ENCODE measurements around the gene NOL12.
A peak's percentile ranks its signal among the peaks of the same experiment; 100 is the strongest.
"Not testable (repeated sequence)": the region's sequence is repeated elsewhere in the genome, so short reads cannot be mapped to it uniquely, and the experiment has no call there.

The NOL12 gene

DNA sequence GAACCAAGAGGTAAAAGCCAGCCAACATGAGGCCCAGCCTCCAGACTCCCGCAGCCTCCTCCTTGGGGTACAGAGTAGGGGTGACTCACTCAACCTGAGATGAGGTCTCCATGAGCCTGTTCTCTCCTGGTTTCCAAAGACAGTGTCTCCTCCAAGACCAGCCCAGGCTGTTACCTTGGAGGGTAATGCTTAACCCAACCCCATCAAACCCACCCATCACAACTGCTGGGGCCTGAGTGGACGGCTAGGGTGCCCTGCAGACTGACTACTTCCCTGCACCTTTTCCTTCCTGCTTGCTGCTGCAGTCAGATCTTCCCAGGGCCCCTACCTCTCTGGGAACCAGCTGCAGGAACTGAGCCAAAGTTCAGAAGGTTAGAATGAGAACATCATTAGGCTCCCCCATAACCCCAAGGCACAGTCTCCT, 5.1 kb upstream of the NOL12 start:
- DNase-seq = no peak

DNA sequence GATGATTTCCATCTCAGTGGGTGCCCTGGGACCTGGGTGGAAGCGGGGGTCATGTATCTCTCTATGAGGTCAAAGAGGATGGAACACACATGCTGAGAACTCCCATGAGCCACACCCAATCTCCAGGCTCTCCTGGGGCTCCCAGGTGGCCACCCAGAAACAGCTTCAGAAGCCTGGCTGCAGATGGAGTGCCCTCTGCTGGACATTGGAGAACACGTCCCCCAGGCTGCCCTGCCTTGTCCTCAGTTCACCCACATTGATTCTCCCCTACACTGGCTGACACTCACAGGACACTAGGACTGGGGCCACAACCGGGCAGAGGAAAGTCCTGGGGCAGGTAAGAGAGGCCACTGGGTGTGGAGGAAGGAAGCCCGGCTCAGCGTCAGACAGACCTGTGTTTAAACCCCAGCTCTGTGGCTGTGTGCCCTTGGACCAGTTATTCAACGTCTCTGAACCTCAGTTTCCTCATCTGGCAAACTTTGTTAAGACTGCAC, 4.5 kb upstream of the NOL12 start:
- DNase-seq = peak; percentile 78

DNA sequence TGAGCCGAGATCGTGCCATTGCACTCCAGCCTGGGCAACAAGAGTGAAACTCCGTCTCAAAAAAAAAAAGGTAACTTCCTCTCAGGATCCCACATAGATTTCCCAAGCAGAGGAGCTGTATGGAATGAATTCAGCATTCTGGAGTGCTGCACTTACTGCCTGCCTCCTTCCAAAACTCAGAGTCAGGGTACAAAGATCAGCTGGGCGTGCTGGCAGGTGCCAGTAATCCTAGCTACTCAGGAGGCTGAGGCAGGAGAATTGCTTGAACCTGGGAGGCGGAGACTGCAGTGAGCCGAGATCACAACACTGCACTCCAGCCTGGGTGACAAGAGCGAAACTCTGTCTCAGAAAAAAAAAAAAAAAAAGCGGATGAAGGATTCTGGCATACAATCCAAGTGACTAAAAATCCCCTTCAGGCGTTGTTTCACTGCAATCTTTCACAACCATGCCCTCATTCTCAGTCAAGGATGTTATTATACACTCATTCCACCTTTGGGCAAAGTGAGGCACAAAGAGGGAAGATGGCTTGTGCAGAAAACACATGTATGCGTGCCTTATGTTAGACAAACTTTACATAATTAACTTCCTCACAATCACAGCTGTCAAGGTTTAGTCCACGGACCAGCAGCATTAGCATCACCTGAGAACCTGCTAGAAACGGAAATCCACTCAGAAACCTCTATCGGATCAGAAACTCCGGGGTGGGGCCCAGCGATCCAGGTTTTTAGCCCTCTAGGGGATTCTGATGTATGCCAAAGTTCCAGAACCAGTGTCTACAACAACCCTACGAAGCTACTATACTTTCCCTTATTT, 1.1 kb upstream of the NOL12 start:
- DNase-seq = no peak

DNA sequence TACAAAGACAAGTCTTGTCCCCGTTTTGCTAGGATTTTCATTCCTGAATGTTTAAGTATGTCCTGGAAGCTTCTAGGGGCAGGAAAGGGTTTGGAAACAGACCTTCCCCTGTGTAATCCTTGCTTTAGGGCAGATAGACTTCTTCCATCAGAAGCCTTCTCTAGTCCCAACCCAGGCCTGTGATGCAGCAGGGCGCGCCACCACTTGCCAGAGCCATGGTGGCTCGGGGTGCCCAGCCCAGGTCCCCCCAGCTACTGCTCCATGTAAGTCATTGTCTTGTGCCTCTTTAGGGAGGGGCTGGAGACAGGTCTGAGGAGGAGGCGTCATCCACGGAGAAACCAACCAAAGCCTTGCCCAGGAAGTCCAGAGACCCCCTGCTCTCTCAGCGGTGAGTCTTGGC, 4.3 kb downstream of the NOL12 start:
- no peak for DNase-seq

DNA sequence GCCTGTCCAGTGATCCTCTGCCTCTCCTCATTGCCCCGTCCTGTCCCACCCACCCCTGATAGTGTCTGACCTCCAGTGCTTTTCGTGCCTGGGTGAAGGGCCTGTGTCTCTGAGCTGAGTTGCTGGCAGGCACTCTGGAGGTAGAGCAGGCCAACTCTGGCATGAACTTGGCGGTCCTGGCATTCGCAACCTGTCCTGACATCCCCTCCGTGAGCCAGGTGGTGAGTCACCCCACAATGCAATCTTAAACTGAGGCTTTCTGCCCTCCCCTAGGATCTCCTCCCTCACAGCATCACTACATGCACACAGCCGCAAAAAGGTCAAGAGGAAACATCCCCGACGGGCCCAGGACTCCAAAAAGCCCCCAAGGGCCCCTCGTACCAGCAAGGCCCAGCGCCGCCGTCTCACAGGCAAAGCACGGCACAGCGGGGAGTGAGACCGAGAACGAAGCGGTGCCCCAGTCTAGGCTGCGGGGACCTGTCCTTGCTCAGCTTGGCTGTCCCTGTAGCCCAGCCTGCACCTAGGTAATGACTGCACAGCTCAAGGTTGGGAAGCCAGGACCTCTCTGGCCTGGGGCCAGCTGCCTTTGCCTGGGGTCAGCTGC, 4.9 kb downstream of the NOL12 start:
- no peak for DNase-seq

DNA sequence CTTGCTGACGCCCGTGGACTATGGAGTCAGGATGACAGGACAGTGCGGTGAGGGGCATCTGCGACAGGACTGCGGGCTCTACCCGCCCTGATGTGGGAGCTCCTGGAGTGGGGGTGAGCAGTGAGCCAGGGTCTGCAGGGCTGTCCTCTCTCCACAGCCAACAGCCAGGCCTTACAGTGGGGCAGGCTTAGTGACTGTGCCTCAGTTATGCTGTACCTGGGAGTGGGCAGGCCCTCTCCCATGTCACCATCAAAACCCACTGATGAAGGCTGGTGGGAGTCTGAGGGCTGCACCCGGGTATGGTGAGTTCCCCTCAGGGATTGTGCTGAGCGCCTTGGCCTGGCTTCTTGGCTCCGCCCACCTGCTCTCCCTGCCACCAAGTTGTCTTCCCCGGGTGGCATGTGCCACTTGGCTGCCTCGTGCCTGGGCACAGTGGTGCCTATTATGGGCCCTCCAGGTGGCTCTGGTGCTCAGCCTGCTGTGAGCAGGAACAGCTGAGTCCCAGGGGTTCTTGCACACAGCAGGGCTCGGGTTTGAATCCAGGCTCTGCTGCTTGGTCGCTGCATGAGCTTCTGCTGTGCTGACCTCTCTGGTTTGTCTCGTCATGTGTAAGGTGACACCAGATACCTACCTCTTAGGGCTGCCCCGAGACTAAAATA, 6.6 kb downstream of the NOL12 start:
- DNase-seq = no peak

DNA sequence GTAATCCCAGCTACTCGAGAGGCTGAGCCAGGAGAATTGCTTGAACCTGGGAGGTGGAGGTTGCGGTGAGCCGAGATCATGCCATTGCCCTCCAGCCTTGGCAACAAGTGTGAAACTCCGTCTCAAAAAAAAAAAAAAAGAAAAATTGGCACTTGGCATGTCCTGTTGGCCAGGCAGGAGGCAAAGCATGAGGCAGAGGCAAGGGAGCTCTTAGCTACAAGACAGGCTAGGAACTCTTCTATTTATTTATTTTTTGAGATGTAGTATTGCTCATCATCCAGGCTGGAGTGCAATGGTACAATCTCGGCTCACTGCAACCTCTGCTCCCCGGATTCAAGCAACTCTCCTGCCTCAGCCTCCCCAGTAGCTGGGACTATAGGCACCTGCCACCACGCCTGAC, 8.0 kb downstream of the NOL12 start:
- not testable (repeated sequence) for DNase-seq

DNA sequence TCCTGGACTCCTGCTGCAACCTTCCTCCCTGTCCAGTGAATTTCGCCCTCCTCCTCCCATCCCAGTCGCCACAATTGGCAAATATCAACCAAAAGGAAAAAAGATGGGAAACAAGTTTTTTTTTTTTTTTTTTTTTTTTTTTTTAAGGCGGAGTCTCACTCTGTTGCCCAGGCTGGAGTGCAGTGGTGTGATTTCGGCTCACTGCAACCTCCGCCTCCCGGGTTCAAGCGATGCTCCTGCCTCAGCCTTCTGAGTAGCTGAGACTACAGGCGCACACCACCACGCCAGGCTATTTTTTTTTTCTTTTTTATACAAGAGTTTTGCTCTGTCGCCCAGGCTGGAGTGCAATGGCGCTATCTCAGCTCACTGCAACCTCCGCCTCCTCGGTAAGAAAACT, 10.1 kb downstream of the NOL12 start:
- DNase-seq = not testable (repeated sequence)

DNA sequence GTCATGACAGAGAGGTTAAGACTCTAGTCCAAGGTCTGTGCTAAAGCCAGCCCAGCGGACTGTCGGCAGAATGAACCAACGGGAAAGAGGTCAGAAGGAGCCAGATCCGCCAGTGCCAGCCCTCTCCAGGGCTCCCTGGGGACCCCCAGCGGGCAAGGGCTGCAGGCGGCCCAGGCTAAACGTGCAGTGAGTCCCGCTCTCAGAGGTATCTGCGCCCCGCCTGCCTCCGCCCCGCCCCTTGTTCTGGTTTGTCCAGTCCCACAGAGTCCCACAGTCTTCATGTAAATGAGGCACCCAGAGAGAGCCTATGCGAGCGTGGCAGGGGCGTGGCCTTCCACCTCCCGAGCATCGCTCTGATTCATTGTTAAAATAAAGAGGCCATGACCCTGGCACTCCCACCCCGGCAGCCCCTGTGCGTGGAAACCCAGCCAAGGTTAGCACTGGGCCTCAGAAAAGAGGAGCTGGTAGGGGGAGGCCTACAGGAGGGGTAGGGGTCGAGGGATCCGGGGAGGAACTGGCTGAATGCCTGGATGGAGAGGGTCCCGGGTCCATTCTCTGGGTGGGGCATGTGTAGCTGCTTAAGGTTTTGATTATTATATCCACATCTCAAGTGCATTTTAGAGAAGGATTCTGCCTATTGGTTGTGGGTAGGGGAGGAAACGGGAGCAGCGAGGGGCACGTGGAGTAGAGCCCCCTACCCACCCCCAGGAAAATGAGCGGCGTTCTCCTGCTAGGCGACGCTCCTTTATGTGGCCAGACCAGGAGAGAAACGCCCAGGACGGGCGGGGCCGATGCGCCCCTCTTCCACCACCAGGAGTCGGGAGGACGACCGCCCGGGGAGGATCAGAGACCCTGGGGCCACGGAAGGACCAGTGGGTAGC, 10.8 kb downstream of the NOL12 start, which contains the start of gene TRIOBP:
Gene TRIOBP, plus strand, starts transcription at position 392 of the 881 bp plus-strand sequence. CDS start 4,318 bp downstream, outside the sequence.
- peak; percentile 90 for DNase-seq

DNA sequence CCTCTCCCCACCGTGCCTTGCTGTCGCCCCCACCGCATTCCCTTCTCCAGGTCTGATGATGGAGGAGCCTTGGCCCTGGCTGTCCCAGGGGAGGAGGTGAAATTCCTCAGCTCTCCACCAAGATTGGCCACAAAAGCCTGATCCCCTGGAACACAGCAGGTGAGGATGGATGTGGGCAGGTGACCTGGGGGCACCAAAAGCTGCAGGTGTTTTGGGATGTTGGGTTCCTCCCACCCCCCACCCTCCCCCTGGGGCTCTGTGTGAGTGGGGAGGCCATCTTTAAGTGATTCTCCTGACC, 11.3 kb downstream of the NOL12 start:
- no peak for DNase-seq

DNA sequence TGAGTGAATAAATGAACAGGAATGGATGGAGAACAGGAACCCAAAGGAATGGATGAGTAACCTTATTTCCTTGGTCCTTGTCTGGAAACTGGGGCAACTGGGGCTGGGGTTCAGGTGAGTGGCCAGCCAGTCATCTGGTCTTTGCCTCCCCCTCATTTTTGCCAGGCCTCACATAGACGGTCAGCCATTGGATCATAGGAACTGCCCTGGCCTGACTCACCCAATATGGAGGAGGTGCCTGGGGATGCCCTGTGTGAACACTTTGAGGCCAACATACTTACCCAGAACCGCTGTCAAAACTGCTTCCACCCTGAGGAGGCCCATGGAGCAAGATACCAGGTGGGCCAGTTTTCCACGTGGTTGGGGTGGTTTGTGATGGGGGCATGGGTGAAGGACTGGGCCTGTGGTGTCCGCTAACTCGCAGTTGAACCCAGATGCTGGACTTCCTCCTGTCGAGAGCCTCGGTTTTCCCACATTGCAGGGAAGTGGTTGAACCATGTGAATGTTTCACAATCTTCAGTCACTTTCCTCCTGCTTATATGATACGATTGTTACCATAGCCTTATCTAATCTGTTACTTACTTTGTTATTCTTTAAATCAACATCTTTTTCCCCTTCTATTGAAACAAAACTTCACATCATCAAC, 15.1 kb downstream of the NOL12 start:
- peak; percentile 73 for DNase-seq

DNA sequence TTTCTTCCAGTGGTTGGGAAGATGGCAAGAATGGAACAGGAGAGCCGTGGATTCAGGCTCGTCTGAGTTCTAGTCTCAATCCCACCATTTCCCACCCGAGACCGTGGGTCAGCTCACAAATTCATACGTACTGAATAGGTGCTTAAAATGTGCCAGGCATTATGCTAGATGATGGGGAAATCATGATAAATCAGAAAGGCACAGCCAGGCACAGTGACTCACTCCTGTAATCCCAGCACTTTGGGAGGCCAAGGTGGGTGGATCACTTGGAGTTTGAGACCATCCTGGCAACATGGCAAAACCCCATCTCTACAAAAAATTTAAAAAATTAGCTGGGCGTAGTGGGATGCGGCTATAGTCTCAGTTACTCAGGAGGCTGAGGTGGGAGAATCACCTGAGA, 17.8 kb downstream of the NOL12 start:
- DNase-seq = no peak

DNA sequence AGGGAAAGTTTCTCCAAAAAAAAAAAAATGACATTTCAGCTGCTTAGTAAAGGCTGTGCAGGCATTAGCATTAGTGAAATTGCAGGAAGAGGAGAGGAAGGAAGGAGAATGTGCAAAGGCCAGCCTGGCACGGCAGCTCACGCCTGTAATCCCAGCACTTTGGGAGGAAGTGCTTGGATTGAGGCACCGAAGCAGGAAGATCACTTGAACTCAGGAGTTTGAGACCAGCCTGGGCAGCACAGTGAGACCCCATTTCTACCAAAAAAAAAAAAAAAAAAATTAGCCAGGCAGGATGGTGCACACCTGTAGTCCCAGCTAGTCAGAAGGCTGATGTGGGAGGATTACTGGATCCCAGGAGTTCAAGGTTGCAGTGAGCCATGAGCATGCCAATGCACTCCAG, 18.5 kb downstream of the NOL12 start:
- no peak for DNase-seq

DNA sequence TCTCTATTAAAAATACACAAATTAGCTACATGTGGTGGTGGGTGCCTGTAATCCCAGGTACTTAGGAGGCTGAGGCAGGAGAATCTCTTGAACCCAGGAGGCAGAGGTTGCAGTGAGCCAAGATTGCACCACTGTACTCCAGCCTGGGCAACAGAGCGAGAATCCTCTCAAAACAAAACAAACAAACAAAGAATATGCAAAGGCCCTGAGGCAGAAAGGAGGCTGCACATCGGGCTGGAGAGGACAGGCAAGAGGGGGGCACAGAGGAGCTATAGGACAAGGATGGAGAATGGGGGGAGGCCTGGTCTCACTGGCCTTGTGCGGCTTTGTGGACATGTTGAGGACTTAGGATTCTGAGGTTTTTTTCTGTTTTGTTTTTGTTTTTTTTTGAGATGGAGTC, 19.1 kb downstream of the NOL12 start:
- DNase-seq = no peak

DNA sequence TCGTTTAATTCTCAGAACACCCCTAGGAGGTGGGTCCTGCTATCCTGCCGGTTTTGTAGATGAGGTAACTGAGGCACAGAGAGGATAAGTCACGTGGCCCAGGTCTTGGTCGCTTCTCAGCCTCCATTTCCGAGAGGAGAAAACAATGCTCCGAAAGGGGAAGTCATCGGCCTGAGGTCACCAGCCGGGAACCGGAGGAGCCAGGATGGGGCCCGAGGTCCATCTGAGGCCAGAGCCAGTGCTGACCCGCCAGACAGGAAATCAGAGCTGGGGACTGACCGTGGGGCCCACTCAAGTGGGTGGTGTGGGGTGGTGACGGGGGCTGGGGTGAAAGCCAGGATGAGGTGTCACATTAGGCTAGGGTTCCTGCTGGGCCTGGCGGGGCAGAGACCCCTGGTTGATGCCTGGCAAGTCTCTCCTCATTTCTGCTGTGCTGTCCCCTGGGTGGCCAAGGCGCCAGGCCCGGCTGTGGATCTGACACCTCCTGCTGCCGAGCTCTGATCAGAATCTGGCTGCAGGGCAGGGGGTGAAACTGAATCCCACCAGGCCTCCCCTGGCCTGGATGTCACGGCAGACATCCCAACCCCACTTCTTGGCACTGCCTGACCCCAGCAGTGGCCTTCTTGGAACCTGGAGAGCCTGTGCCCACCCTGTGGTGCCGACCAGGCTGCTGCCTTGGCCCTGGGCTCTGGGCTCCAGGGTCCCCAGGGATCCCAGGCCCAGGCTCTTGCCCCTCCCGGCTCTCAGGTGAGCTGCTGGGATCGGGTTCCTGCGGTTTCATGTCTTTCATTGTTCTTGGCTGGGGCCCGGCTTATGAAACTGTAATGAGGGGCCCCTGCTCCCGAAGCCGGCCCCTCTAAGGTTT, 22.7 kb downstream of the NOL12 start:
- peak; percentile 65 for DNase-seq

DNA sequence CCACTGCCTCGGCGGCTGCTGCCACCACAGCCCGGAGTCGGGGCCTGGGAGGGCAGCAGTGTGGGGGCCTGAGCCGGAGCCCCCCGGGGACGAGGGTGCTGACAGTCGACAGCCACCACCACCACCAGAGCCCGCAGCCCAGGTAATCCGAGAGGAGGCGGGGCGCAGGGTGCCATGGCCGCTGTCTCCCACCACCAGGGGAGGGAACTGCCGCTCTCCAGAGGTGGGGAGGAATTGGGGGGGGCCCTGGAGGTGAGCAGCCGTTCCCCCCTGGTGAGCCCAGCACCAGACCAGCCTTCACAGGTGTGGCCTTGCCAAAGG, 23.3 kb downstream of the NOL12 start:
- DNase-seq = no peak

DNA sequence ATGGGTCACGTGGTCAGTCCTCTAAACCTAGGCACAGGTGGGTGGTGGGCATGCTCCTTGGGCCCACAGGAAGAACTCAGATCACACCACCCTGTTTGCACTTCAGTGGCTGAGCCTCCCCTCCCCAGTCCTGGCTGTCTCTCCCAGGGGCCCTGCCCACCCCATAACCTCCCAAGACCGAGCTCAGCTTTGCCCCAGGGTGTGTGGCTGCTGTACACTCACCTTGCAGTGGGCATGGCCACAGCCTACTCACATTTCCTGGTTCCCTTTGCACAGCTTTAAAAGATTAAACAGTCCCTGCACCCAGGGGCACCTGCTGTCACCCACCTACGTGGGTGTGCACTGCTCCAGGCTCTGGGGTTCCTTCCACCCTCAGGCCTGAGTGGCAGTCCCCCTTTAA, 24.5 kb downstream of the NOL12 start:
- no peak for DNase-seq

DNA sequence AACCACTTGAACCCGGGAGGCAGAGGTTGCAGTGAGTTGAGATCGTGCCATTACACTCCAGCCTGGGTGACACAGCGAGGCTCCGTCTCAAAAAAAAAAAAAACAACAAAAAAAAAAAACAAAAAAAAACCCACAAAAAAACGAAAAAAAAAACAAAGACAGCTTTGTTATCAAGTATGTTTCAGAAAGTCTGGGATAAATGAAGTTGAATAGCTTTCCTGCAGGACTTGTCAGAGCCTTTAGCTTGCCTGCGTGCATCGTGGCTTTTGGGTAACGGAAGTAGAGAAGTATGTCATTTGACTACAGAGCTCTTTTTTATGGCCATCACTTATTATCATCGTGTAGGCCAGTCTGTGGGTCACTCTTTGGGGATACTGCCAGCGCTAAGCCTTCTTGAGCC, 25.3 kb downstream of the NOL12 start:
- no peak for DNase-seq

DNA sequence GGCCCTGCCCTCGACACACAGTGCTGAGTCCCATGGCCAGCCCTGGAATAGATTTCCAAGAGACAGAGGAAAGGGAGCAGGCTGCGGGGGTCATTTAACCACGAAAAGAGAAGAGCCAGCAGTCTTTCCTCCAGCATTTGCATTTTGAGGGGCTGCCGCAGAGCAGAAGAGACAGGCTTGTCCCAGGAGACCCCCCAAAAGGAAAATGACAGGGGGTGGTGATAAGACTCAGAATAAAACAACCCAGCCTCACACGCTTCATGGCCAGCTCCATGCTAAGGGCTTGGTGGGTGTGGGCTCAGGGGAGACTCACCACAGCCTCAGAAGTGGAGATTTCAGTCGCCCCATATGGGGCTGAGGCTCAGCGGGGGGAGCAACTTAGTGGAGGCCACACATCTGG, 27.6 kb downstream of the NOL12 start:
- DNase-seq = no peak

DNA sequence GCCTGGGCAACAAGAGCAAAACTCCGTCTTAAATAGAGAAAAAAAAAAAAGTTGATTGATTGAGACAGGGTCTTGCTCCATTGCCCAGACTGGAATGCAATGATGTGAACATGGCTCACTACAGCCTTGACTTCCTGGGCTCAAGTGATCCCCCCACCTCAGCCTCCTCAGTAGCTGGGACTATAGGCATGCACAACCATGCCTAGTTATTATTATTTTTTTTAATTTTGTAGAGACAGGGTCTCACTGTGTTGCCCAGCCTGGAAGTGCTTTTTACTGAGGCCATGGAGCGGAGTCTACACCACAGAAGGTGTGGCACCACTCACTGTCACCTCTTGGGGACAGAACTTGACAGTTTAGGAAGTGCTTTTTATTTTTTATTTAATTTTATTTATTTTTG, 28.5 kb downstream of the NOL12 start:
- no peak for DNase-seq

DNA sequence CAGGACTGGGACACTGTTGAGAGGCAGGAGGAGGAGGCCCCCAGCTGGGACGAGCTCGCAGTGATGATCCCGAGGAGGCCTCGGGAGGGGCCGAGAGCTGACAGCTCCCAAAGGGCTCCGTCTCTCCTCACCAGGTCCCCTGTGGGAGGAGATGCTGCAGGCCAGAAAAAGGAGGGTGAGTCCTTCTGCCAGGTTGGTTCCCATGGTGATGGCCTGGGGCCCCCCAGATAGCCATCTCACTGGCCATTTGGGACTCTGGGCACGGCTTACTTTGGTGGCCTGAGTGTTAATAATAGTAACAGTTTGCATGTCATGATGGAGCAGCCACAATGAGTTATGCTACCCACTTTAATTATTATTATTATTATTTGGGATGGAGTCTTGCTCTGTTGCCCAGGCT, 29.6 kb downstream of the NOL12 start:
- no peak for DNase-seq

DNA sequence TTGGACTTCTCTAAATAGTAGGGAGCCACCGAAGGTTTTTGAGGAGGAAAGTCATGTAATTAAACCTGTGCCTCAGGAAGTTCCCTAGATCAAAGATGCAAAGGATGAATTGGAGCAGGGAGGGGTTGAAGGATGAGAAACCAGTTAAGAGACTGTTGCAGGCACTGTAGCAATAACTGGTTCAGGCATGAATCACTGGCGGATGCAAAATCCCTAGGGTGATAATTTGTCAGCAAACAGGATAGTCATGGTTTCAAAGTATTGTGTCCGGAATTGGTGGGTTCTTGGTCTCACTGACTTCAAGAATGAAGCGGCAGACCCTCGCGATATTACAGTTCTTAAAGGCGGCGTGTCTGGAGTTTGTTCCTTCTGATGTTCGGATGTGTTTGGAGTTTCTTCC, 30.6 kb downstream of the NOL12 start:
- no peak for DNase-seq
